ENCODE results near the gene ITPR2.

DNA sequence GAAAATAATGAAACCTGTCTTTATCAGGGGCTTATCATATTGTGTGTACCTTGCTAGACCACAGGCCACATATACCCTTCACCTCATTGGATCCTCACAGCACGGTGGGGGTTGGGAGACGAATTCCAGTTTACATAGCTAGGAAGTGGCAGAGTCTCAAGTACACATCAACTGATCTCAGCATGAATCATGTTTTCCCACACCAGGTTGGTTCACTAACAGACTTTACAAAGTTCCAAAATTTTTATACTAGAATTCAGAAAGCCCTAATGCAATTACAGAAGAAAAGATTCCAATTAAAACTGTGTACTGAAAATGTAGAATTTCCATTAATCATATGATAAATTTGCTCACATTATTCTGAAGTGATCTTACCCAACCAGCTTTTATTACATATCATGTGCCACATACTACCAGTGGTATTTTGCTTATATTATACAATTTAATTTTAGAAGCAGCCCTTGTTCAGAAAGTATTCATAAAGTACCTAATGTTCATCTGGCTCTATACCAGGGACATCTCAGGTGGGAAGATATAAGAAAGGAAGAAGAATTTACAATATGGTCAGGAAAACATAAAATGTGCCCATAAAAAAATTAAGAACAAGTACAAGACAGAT lies 196.2 kb downstream of the ITPR2 start:
- TF ChIP-seq, protein P1, sequence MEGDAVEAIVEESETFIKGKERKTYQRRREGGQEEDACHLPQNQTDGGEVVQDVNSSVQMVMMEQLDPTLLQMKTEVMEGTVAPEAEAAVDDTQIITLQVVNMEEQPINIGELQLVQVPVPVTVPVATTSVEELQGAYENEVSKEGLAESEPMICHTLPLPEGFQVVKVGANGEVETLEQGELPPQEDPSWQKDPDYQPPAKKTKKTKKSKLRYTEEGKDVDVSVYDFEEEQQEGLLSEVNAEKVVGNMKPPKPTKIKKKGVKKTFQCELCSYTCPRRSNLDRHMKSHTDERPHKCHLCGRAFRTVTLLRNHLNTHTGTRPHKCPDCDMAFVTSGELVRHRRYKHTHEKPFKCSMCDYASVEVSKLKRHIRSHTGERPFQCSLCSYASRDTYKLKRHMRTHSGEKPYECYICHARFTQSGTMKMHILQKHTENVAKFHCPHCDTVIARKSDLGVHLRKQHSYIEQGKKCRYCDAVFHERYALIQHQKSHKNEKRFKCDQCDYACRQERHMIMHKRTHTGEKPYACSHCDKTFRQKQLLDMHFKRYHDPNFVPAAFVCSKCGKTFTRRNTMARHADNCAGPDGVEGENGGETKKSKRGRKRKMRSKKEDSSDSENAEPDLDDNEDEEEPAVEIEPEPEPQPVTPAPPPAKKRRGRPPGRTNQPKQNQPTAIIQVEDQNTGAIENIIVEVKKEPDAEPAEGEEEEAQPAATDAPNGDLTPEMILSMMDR (IDR thresholded peaks at IDR 0.05) = no peak
- no peak for TF ChIP-seq POLR2A (IDR thresholded peaks at IDR 0.05)

Data from lower leg skin (tissue), 3 donors.